Measurements from ENCODE around the gene RYR2.

RYR2 gene

GRCh38 chr1:237440346-237440745, 398.4 kb downstream of the RYR2 start:
- DNase-seq = no peak
- Histone ChIP-seq H3K9me3 (no peaks in the 10 kb centered on the region), H3K4me1 (no peaks in the 10 kb centered on the region; the same call in 1 of the 2 replicates), H3K27me3 (no peaks in the 10 kb centered on the region), H3K36me3 (no peaks in the 10 kb centered on the region), H3K4me3 (ENCODE audit: low read depth, low read length) (no peak overlapping the region)
- no peak for TF ChIP-seq CTCF (IDR thresholded peaks at IDR 0.05; ENCODE audit: low read depth, low read length)

DNA sequence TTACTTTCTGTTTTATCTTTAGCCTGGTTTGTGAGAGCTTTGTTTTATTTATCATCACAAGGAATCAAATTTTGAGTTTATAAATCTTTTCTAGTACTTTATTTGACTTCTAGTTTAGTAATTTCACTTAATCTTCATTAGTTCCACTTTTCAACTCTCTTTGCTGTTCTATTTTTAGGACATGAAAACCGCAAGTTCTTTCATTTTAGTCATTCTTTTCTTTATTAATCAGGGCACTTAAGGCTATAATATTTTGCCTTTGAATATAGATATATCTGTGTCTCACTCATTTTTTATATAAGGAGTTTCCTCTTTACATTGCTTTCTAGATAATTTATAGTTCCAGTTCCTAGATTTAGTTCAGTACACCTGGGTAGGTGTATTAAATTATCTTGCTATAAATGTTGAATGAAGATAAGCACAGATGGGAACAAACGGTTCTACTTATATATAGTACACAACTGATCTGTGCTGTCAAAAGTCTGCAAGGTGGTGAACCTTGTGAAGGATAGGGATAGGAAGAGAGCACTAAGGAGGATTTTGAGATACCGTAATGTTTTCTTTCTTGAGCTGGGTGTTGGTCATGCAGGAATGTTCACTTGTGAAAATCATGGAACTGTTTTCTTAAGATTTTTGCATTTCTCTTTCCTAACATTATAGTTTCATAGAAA, 402.3 kb downstream of the RYR2 start:
- no peaks in the 10 kb centered on the region for H3K9me3 ChIP-seq
- no peaks in the 10 kb centered on the region; the same call in 1 of the 2 replicates for H3K4me1 ChIP-seq
- no peaks in the 10 kb centered on the region for H3K36me3 ChIP-seq
- no peaks in the 10 kb centered on the region for H3K27me3 ChIP-seq
- no peak for DNase-seq
- no peak for TF ChIP-seq CTCF (IDR thresholded peaks at IDR 0.05; ENCODE audit: low read depth, low read length)
- H3K4me3 ChIP-seq (ENCODE audit: low read depth, low read length) = no peak overlapping the region

GRCh38 chr1:237448042-237448441, 406.1 kb downstream of the RYR2 start:
- no peak for DNase-seq
- Histone ChIP-seq H3K4me1 (no peaks in the 10 kb centered on the region; the same call in 1 of the 2 replicates), H3K9me3 (no peaks in the 10 kb centered on the region), H3K27me3 (no peaks in the 10 kb centered on the region), H3K4me3 (ENCODE audit: low read depth, low read length) (no peak overlapping the region), H3K36me3 (no peaks in the 10 kb centered on the region)
- no peak for TF ChIP-seq CTCF (IDR thresholded peaks at IDR 0.05; ENCODE audit: low read depth, low read length)

- Histone ChIP-seq H3K36me3 (no peaks in the 10 kb centered on the region), H3K9me3 (no peaks in the 10 kb centered on the region), H3K4me1 (no peaks in the 10 kb centered on the region), H3K4me3 (ENCODE audit: low read depth, low read length) (no peak overlapping the region), H3K27me3 (no peaks in the 10 kb centered on the region)
- TF ChIP-seq CTCF (IDR thresholded peaks at IDR 0.05; ENCODE audit: low read depth, low read length) = no peak
- no peak for DNase-seq
Observed at GRCh38 chr1:237457573-237457972, 415.6 kb downstream of the RYR2 start.

DNA sequence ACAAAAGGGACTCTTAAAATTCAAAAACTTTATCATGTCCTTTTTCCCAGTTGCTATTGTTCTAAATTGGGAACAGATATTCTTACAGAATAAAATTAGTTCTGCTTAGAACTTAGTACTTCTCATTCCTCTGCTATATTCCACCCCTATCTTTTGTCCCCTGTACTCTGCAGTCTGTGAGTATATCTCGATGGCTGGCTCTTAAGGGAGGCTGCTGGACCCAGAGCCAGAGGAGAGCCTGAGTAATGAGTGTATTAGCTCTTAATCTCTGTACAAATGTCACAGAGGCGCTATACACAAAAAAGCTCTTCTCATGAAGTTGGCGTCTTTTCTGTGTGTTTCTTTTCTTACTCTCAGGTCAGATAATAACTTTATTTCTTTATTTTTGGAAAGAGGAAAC, 425.3 kb downstream of the RYR2 start:
- no peaks in the 10 kb centered on the region for H3K36me3 ChIP-seq
- TF ChIP-seq CTCF (IDR thresholded peaks at IDR 0.05; ENCODE audit: low read depth, low read length) = no peak
- no peaks in the 10 kb centered on the region for H3K9me3 ChIP-seq
- peaks cover 4% of the 10 kb centered on the region; the same call in 1 of the 2 replicates for H3K4me1 ChIP-seq
- H3K4me3 ChIP-seq (ENCODE audit: low read depth, low read length) = no peak overlapping the region
- DNase-seq = no peak
- H3K27me3 ChIP-seq = no peaks in the 10 kb centered on the region

DNA sequence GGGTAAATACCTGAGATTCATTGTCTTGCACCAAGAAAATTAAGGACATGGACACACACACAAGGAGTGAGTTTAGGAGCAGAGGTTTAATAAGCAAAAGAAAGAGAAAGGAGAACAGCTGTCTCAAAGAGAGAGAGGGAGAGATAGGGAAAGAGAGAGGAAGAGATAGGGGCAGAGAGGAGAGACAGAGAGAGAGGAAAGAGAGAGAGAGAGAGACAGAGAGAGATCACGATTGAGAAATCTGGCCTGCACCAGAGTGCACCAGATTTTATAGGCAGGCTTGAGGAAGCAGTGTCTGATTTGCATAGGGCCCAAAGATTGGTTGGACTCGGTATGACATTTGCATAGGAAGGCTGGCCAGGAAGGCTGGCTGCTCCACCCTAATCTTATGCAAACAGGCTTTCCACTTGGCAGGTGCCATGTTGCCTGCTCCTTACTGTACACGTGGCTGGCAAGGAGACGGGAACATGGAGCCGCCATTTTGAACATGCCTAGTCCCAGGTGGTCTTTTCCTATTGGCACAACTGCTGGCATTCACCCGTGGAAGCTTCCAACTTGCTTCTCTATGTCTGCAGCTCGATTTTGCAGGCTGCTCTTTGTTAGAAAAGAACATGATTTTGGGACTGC, 428.8 kb downstream of the RYR2 start:
- TF ChIP-seq CTCF (IDR thresholded peaks at IDR 0.05; ENCODE audit: low read depth, low read length) = no peak
- peak; percentile 89 for DNase-seq
- Histone ChIP-seq H3K4me3 (ENCODE audit: low read depth, low read length) (peak overlapping the region; percentile 27), H3K4me1 (peaks cover 4% of the 10 kb centered on the region; the same call in 1 of the 2 replicates), H3K27me3 (no peaks in the 10 kb centered on the region), H3K9me3 (no peaks in the 10 kb centered on the region), H3K36me3 (no peaks in the 10 kb centered on the region)

Measured in BE2C (cell line).